Measurements from ENCODE around the gene SLC46A2. TPM values are rescaled to one million over a fixed set of nuclear protein-coding genes. Genes with fewer than 3 reads are reported as not detected.

The SLC46A2 gene, protein sequence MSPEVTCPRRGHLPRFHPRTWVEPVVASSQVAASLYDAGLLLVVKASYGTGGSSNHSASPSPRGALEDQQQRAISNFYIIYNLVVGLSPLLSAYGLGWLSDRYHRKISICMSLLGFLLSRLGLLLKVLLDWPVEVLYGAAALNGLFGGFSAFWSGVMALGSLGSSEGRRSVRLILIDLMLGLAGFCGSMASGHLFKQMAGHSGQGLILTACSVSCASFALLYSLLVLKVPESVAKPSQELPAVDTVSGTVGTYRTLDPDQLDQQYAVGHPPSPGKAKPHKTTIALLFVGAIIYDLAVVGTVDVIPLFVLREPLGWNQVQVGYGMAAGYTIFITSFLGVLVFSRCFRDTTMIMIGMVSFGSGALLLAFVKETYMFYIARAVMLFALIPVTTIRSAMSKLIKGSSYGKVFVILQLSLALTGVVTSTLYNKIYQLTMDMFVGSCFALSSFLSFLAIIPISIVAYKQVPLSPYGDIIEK
- under 1 TPM; 0.19 to 0.28 TPM for total RNA-seq
- long read RNA-seq, donor 1: 0 reads
- long read RNA-seq, donor 2, partial matches to known transcripts: 0 of 1 reads
- long read RNA-seq, donor 2, other reads (novel, unspliced or antisense): 0 of 1 reads

- intact Hi-C loops (cut with DNase I): loop anchor here in 1 of 2 donors (5.0 kb wide), 1 partner anchor 593 kb away; no protein-coding TSS in a partner anchor
- no peak for DNase-seq (ENCODE audit: low spot score)
Observed at GRCh38 chr9:112890106-112891081, at the start of gene SLC46A2. TSS of gene SLC46A2 (minus strand) at chr9:112890876. CDS start at chr9:112890681, 195 bp downstream.

DNA sequence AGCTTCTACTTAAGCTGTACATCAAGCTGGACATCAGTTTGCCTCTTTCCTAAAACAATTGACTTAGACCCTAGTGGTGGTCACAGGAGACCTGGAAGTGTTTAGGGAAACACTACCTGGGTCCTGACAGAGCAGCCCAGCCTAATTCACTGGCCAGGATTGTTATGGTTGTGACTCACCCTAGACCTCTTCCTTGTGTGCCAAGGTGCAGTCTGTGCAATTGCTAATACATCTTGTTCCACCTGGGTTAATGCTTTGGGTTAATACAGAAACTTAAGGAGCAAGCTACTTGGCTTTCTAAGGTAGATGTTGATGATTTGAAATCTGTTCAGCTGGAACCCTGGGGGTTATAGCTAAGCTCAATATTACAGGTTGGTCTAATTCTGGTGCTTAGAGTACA lies 48.7 kb upstream of the SLC46A2 start:
- intact Hi-C loops (cut with DNase I): no loop called here

GRCh38 chr9:112933696-112934095 lies 43.0 kb upstream of the SLC46A2 start:
- DNase-seq (ENCODE audit: low spot score): no peak
- intact Hi-C loops (cut with DNase I): no loop called here

More for the DNA sequence above, 48.7 kb upstream of the SLC46A2 start:
- DNase-seq (ENCODE audit: low spot score): no peak

GRCh38 chr9:112925058-112925641 lies 34.5 kb upstream of the SLC46A2 start:
- DNase-seq (ENCODE audit: low spot score): no peak
- intact Hi-C loops (cut with DNase I): no loop called here

DNA sequence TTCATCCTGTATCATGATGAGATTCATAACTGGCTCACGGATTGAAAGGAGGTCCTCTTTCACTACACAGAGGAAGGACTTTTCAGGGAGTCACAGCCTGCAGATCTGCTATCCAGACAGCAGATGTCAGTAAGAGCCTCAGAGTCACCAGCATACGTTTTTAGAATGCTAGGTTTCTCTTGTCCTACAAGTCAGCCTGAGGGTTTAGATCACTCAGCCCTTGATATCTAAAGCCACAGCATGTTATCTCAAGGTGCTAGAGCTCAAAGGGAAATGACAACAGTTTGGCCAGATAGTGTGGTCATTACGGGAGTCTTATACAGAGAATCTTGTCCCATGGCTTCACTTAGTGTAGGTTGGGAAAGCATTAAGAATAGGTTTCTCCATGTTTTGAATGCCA lies 30.9 kb upstream of the SLC46A2 start:
- intact Hi-C loops (cut with DNase I): no loop called here
- no peak for DNase-seq (ENCODE audit: low spot score)

GRCh38 chr9:112917987-112918362 lies 27.3 kb upstream of the SLC46A2 start:
- no peak for DNase-seq (ENCODE audit: low spot score)
- intact Hi-C loops (cut with DNase I): no loop called here

DNA sequence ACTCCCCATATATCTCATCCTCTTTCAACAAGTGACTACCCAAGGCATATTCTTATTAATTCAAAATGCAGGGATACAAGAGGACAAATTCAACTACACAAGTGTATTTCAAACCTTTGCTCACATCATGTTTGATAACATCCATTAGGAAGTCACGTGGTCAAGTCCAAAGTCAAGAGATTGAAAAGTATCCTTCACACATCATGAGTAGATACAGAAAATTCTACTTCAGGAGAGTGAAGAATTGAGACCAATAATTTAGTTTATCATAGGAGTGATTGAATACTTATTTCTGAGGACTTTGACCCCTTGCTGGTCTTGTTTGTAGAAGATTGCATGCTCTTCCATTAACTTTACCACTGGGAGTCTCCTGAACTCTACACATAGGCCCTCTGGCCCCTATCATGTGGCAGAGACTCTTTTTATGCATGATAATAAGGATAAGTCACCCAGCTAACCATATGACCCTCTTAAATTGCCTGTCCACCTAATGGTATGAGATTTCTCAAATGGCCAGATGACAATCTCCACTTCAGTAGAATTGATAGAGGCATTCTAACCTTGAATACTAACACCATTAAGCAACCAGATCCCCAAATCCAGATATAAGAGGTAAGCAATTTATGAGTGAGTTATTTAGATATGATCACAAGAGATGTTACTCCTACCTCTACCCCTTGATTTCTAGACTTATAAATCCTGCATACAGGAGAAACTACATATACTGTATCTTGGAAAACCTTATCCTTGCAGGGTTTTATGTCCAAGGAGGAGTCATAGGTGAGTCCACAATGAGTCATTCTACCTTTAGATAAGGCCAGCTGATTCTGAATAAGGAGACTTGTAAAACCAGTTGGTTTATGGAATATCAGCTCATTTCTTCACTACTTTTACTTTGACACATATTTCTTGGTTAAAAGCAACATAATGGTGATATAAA lies 26.6 kb upstream of the SLC46A2 start:
- intact Hi-C loops (cut with DNase I): no loop called here
- no peak for DNase-seq (ENCODE audit: low spot score)

DNA sequence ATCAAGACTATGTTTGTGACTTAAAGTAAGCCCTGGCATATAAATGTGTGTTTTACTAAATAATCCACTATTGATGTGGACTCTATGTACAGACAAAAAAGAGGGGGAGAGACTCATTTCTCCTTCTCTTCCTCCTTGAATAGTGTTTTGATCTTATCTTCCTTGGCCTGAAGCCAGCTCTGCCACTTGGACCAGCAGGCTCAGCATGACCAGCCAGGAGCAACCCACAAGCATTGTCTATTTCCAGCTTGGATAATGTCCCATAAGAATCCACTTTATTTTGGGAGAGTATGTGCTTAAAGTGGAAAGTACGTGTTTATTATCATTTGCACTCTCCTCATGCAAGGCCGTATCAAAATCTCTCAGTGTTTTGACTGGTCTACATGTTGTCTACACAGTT lies 23.8 kb upstream of the SLC46A2 start:
- DNase-seq (ENCODE audit: low spot score): no peak
- intact Hi-C loops (cut with DNase I): no loop called here

GRCh38 chr9:112913326-112913725 lies 22.6 kb upstream of the SLC46A2 start:
- no peak for DNase-seq (ENCODE audit: low spot score)
- intact Hi-C loops (cut with DNase I): no loop called here

DNA sequence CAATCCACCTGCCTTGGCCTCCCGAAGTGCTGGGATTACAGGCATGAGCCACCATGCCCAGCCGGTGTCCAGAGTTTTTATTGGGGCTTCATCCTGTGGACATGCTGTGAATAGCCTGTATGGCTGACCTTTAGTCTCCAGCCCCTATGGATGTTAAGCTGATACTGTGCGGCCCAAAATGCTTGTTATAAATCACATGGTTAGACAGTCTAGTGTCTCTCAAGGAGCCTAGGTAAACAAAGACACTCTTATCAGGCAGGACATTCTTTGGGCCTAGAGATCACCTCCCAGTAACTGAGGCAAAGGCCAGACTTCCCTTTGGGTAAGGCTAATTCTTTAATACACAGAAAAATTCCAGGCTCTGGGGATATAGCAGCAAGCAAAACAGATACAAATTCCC lies 22.0 kb upstream of the SLC46A2 start:
- intact Hi-C loops (cut with DNase I): no loop called here
- no peak for DNase-seq (ENCODE audit: low spot score)

GRCh38 chr9:112911736-112912135 lies 21.1 kb upstream of the SLC46A2 start:
- DNase-seq (ENCODE audit: low spot score): no peak
- intact Hi-C loops (cut with DNase I): no loop called here

DNA sequence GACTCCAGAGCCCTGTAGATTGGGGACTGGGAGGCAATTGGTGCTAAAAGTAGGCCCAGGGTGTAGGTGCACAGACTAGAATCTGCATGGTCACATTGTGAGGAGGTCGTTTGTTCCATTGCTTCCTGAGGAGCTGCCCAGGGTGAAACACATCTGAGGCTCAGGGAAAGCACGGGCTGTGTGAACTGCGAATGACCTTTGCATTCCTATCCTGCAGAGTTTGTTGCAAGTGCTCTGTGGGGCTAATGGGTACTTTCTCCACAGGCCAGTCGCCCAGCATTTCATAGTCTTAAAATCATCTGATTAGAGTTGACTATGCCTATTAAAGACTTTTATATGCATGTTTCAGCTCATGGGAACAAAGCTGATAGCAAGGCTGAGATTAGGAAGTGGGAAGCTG lies 14.4 kb upstream of the SLC46A2 start:
- intact Hi-C loops (cut with DNase I): no loop called here
- DNase-seq (ENCODE audit: low spot score): no peak

- intact Hi-C loops (cut with DNase I): no loop called here
Observed at GRCh38 chr9:112900901-112901300, 10.2 kb upstream of the SLC46A2 start.

GRCh38 chr9:112900488-112900887 lies 9.8 kb upstream of the SLC46A2 start:
- no peak for DNase-seq (ENCODE audit: low spot score)
- intact Hi-C loops (cut with DNase I): no loop called here

More at GRCh38 chr9:112900901-112901300, 10.2 kb upstream of the SLC46A2 start:
- no peak for DNase-seq (ENCODE audit: low spot score)

DNA sequence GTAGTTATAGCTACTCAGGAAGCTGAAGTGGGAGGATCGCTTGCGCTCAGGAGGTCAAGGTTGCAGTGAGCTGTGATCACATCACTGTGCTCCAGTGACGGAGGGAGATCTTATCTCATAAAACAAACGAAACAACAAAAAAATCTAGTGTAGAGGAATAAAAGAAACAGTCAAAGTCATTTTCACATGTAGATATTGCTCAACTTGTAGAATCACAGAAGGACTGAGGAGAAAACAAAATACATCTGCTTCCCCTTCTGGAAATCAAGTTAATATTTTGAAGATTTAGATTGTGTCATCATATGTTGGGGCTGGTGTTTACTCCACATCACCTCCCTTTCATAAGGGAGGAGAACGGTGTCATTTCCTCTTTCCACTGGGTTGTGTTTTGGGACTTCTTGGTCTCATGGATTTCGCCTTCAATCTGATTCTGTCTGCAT lies 8.2 kb upstream of the SLC46A2 start:
- DNase-seq (ENCODE audit: low spot score): no peak
- intact Hi-C loops (cut with DNase I): no loop called here

DNA sequence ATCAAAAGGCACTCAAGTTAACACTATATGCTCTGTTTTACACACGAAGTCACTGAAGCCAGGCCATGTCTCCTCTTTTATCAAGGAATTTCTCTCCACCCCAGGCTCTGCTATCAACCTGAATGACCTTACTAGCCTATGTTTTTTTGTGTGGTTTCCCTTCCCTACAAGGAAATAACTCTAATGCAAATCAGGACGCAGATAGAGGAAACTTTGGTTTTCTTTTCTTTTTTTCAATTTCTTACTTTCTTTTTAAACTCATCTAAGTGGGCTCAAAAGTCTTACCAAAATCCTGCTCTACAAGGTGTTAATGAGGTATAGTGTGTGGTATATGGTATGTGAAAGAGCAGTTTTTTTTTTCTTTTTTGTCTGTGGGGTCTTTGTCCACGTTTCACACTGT lies 5.5 kb upstream of the SLC46A2 start:
- no peak for DNase-seq (ENCODE audit: low spot score)
- intact Hi-C loops (cut with DNase I): no loop called here

DNA sequence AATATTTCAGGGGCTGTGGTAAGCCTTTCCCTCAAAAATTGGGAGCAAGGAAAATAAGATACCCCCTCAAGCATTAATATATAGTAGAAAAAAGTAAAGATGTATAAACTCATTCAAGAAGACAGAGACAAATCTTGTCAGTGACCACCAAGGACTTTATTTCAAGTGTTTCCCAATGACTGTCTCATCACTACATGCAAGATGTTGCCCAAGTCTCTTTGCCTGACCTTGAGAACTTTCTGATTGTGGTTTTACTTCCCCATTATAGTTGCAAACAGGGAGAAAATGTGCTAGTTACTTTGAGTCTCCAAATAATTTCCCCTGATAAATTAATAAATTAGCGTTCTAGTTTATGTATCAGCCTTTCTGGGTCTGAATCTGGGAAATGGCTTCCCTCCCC lies 4.0 kb upstream of the SLC46A2 start:
- no peak for DNase-seq (ENCODE audit: low spot score)
- intact Hi-C loops (cut with DNase I): loop anchor here in 1 of 2 donors (5.0 kb wide), 1 partner anchor 597 kb away; no protein-coding TSS in a partner anchor

- intact Hi-C loops (cut with DNase I): loop anchor here in 1 of 2 donors (5.0 kb wide), 1 partner anchor 597 kb away; no protein-coding TSS in a partner anchor
- DNase-seq (ENCODE audit: low spot score): no peak
Observed at GRCh38 chr9:112894041-112894440, 3.4 kb upstream of the SLC46A2 start.
